Activated T-helper 1 cell treated with Interleukin-2 at 50 U/mL for 16 hours (primary cell): ENCODE data around the gene ACAT1.
A peak's percentile ranks its signal among the peaks of the same experiment; 100 is the strongest.
"Not testable (repeated sequence)": the region's sequence is repeated elsewhere in the genome, so short reads cannot be mapped to it uniquely, and the experiment has no call there.

Source experiments
- DNase-seq: peaks from one replicate; pipeline ENCODE4 v3.0.0-alpha.2; 2020; ENCODE audit warnings: low read depth

The ACAT1 gene

DNA sequence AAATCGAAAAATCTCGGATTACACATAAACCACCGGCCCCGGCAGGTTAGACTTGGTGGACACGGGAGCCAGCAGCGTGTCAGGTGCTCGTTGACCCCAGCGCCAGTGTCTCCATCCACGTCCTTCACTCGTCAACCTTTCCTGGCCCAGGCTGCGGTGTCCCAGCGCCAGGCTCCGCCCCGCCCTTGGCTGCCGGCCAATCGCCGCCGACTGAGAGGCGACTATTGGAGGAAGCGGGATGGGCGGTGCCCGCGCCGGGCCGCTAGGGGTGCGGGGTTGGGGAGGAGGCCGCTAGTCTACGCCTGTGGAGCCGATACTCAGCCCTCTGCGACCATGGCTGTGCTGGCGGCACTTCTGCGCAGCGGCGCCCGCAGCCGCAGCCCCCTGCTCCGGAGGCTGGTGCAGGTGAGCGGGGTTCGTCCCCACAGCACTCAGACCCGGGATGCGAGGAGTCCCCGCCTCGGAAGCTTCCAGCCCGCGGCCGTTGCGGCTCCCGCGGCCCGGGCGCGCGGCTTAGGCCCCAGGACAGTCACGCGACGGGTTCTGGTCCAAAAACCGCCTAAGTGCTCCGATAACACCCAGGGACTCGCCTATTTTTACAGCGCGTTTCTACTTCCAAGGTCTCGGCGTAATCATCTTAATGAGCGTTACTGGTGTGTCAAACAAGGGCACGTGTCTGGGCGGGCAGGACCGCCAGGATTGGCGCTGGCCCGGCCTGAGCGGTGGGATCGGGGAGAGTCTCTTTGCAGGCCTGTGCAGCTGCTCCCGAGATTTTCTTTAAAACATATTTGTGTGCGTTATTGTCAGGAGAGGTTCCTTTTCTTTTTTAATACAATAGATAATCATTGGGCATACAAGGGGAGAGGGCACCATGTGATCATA is at the start of gene ACAT1:
Gene ACAT1, plus strand, starts transcription at position 294 of the 882 bp plus-strand sequence. Its CDS starts 40 bp downstream, at position 334.
- peak; percentile 96 for DNase-seq

DNA sequence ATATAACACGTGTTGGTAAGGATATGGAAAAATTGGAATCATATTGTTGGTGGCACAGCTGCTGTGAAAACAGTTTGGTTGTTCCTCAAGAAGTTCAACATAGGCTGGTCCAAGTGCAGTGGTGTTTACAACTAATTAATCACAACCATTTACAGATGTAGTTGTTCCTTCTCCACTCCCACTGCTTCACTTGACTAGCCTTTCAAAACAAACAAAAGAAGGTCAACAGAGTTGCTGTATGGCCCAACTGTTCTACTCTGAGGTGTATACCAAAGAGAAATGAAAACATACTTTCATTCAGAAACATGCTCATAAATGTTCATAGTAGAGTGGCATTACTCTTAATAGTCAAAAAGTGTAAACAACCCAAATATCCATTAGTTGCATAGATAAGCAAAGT is 36.6 kb upstream of the ACAT1 start:
- DNase-seq, result no peak

DNA sequence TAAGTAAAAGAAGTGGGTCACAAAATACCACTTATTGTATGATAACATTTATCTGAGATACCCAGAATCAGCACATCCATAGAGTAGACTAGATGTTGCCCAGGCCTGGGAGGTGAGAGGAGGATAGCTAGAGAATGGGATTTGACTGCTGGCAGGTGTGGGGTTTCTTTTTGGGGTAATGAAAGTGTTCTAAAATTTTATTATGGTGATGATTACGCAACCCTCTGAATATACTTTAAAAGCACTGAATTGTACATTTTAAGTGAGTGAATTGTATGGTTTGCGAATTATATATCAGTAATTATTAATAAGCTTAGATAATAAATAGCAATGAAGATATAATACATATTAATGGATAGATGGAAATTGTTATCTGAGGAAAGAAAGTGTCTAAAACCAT is 35.7 kb upstream of the ACAT1 start:
- DNase-seq, result no peak

DNA sequence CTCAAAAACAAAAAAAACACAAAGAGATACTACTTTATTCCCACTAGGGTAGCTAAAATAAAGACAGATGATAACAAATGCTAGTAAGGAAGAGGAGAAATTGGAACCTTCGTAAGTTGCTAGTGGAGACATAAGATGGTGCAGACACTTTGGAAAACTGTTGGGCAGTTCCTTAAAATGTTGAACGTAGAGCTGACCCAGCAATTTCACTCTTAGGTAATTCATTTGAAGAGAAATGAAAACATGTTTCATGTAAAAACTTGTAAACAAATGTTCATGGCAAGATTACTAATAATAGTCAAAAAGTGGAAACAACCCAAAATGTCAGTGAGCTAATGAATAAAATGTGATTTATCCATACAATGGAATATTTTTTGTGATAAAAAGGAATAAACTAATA is 29.2 kb upstream of the ACAT1 start:
- DNase-seq, result no peak

DNA sequence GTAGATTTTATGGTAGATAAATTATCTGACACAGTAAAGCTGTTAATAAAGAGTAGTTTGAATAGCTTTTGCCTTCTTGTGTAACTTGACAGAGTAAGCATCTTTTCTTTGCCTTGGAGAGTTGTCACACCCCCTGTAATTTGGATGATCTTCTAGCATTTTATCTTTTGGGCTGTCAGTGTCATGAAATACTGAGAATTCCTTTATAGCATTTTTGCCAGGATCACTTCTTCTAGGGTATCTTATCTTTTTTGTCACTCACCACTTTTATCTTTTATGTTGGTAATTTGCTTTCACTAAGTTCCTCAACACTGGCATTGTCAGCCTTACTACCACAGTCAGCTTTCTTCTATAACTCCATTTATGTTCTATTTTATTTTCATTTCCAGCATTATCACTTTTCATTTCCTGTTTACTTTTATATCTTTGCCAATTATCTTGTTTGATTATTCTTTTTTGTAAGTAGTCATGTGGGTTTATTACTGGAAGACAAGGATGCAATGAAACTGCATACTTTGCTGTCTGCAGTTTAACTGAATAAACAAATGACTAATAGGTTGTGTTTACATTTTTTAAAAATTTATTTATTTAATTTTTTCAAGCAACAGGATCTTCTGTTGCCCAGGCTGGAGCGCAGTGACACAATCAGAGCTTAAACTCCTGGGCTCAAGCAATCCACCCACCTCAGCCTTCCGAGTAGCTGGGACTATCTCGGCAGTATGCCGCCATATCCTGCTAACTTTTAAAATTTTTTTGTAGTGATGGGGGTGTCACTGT is 28.1 kb upstream of the ACAT1 start:
- no peak for DNase-seq

DNA sequence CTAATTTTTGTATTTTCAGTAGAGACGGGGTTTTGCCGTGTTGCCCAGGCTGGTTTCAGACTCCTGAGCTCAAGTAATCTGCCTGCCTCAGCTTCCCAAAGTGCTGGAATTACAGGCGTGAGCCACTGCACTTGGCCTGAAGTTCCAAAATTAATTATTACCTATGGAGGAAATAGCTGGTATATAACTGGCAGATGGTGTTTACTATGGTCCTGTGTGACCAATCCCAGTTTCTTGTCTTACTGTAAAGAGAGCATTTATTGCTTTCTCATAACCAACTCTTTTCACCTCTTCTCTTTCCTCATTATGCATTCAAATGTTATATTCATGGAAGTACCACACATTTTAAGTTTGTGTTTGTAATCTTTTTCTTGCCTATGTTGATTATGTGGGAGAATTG is 24.2 kb upstream of the ACAT1 start:
- DNase-seq, result no peak

DNA sequence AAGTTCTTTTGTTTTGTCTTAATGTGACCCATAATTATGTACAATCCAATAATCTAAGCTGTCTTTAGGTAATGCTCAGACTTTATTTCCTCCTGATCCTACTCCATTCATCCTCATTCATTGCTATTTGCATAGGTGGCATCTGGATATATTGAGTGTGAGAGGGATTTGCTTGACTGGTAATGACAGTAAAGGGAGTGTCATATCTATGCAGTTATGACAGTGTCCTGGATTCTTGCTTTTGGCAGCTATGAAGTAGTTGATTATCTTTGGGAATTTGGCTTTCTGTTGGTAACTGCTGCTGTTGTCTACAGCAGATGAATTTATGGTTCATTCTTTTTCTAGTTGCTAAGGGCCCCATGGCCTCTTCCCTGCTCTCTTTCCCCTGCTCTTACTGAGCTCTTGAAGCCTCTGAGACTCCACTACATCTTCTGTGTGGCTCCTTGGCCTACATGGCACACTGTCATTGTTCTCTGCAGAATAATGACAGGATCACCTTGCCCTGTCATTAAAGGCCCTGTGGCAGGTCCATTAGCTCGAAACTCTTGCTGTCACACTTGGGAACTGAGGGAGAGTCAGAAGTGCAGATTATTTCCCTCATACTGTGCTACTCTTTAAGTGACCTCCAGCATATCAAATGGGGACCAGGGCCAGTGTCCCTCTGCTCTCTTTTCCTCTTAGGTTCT is 20.1 kb upstream of the ACAT1 start:
- DNase-seq, result no peak

DNA sequence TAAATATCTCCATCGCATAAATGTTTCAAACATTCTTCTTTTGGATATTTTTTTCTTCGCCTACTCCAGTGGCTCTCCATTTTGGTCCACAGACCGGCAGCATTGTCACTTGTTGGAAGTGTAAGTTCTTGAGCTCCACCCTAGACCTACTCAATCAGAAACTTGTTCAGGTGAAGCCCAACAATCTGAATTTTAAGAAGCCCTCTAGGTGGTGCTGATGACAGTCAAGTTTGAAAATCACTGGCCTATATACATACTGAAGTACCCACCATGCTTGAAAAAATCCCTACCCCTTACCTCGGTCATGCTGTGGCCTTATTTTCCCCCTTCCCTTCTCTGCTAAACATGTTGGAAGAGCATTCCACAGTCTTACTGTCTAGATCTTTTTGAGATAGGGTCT is 10.2 kb upstream of the ACAT1 start:
- no peak for DNase-seq

DNA sequence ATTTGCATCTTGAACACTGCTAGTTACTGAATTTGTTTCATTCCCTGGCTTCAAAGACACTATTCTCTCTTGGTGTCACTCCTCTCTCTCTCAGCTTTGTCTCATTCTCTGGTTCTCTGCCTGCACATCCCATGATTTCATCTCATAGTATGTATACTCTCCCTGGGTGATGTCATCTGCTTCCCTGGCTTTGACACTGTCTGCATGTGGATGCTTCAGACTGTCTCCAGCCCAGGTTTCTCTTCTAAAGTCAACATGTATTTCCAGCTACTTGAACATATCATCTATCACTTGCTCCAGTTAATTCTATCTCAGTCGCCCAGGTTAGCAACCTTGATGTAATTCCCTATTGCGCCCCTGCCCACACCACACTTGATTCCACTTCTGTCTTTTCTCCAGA is 9.3 kb upstream of the ACAT1 start:
- DNase-seq, result no peak

DNA sequence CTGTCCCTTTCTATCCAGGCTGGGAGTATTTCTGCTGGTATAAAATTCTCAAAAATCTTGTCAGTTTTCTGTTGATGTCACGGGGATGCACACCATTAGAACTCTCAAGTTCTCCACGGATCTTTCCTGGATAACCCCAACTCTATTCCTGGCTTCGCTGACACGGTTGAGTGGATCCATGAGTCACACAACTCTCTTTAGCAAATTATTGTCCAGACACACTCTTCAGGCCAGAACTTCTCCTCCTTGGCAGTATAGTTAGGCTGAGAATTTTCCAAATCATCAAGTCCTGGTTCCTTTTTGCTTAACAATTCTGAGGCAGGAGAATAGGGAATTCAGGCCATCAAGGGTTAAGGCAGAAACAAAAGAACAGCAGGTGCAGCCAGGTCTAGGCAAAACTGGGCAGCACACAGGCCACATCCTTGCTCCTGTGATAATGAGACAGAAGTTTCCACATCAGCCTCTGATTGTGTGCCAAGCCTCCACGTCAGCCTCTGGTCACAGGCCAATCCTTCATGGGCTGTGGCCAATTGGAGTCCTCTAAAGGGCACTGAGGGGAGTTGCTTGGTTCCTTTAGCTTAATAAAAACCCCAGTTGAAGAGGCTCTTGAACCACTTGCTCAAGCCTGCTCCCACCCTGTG is 5.7 kb upstream of the ACAT1 start:
- DNase-seq, result no peak

DNA sequence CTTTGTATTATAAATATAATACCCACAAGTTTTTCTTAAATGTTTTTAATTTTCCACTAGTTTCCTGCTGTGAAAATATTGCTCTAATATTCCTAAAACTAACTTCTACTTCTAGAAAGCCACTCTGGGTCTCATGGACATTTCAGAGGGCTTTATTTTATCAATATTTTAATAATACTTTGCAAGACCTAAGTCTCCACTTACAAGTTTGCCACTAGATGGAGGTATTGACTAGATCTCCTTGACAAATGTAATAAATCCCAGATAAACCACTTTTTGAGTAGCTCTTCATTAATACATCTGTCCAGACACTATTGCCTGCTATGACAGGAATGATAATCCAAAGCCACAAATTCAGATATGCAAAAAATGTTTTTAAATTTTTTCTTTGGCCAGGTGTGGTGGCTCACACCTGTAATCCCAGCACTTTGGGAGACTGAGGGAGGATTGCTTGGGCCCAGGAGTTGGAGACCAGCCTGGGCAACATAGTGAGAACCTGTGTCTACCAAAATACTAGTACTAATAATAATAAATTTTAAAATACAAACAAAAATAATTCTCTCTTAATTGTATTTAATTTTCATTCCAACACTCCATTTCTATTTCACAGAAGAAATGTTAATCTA is 3.5 kb upstream of the ACAT1 start:
- no peak for DNase-seq

DNA sequence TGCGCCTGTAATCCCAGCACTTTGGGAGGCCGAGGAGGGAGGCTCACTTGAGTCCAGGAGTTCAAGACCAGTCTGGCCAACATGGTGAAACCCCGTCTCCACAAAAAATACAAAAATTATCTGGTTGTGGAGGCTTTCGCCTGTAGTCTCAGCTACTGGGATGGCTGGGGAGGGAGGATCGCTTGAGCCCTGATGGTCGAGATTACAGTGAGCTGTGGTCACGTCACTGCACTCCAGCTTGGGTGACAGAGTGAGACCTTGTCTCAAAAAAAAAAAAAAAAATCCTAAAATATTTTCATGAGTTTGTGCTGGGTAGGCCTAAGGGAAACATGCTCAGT is 462 bp upstream of the ACAT1 start:
- DNase-seq, result not testable (repeated sequence)

DNA sequence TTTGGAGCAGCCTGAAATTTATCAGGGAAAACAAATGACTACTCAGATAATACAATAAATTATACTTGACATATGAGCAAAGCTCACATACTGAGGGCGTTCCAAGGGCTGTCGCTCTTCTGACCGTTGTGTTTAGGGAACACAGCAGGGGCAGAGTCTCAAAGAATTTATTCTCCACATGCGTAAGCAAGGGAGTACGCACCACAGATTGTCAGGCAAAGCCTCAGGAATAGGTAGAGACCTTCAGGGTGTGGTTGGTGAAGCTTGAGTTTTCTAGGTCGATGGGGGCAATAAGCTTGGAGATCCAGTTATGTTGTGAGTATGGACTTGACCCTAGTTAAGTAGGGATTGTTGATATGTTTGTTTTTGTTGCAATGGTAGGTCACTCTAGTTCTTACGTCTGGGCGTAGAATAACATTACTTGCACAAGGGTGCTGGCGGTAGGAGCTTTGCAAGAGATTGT is 830 bp downstream of the ACAT1 start:
- no peak for DNase-seq

DNA sequence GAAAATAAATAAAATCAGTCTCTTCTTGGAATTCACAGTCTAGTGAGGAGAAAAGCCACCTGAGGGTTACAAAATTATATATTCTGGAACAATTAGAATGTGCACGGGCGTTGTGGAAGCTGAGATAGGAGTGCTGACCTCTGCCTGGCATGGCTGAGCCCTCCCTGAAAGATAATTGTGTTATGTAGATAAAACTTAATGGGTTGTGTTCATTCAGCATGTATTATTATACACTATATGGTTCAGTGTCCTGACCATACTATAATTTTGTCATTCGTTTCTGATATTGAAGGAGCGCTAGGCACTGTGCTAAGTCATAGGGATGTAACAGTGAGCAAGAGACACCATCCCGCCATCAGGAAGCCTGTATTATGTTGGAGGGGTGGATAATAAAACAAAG is 3.7 kb downstream of the ACAT1 start:
- DNase-seq, result no peak

DNA sequence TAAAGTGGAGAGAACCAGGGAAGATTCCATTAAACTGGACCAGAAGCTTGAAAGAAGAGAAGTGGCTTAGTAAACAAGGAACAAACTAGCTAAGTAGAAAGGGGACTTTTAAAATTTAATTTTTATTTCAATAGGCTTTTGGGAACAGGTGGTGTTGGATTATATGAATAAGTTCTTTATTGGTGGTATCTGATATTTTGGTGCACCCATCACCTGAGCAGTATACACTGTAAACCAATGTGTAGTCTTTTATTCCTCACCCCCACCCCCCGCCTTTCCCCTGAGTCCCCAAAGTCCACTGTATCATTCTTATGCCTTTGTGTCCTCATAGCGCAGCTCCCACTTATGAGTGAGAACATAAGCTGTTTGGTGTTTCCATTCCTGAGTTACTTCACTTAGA is 7.4 kb downstream of the ACAT1 start:
- DNase-seq, result no peak

DNA sequence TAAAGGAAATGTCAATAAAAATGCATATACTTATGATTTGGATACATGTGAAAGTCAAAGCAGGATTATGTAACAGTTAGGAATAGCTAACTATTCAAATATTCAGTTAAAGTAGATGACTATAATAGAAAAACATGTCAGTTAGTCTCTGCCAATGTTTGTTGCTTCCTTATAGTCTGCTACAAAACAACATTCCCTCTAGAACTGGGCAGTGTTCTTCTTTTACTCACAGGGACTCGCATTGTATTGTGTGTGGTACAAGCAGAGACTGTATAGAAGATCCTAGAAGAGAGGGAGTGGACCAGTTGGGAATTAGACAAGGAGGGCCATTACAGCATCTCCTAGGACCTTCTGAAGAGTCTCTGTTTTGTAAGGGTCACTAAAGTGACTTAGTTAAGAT is 10.6 kb downstream of the ACAT1 start:
- no peak for DNase-seq

DNA sequence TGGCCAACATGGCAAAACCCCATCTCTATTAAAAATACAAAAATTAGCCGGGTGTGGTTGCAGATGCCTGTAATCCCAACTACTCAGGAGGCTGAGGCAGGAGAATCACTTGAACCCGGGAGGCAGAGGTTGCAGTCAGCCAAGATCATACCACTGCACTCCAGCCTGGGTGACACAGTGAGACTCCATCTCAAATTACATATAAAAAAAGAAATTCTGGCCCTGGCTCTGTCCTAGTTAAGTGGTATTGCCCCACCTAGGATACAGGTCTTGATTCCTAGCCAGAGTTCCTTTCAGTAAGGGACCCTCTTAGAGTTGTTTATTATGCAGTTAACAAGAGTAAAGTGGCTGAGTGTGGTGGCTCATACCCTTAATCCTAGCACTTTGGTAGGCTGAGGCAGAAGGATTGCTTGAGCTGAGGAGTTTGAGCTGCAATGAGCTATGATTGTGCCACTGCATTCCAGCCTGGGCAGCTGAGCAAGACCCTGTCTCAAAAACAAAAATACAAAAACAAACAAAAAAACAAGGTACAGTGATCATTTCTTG is 11.7 kb downstream of the ACAT1 start:
- not testable (repeated sequence) for DNase-seq

DNA sequence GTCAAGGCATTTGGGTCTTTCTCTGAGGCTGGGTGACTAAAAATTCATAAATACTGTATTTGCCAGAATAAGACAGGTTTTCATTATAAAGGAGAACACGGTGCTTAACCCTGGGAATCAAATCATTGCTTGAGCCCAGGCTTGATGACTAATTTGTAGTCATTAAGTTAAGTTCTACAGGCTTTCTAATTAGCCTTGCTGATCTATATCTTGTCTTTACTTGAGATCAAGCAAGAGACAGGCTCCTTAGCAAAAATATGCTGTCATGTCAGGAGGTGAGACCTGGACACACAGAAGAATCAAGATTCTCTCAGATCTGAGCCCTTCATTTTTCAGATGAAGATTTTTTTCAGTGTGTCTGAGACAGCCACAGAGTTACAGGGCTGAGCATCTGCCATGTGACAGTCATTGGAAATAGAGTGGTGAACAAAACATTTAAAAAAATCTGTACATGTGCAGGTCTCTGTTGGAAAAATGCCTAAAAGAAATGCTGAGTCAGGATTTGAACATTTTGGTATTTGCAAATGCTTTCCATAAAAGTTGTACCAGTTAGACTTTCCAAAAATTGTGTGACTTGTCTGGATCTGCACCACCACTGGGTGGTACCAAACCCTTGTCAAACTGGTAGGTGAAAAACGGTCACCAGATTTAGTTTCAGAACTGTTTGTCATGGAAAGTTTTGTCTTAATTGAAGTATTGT is 14.6 kb downstream of the ACAT1 start:
- no peak for DNase-seq

DNA sequence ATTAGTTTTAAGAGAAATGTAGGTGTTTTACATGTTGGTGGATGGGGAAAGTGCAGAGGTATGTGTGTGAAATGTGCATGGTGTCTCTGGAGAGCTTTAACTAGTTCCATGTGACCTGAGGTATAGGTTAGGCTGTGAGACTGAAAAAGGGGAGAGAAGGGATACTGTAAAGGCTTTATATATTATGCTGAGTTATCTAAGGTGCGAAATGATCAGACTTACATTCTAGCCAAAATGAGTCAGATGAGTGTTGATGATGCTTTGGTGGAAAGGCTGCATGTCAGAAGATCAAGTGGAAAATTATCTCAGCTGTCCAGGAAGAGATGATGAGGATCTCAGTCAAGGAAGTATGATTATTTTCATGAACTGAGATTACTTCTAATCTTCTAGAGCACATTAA is 15.8 kb downstream of the ACAT1 start:
- DNase-seq, result no peak

DNA sequence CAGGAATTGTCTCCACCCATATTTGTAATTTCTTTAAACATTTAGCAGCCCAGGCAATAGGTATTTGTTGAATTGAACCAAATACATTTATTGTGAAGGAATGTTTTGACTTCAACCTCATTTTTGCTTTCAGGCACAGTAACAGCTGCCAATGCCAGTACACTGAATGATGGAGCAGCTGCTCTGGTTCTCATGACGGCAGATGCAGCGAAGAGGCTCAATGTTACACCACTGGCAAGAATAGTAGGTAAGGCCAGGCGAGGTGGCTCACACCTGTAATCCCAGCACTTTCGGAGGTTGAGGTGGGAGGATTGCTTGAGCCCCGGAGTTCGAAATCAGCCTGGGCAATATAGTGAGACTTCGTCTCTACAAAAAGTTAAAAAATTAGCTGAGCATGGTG is 20.9 kb downstream of the ACAT1 start:
- no peak for DNase-seq

DNA sequence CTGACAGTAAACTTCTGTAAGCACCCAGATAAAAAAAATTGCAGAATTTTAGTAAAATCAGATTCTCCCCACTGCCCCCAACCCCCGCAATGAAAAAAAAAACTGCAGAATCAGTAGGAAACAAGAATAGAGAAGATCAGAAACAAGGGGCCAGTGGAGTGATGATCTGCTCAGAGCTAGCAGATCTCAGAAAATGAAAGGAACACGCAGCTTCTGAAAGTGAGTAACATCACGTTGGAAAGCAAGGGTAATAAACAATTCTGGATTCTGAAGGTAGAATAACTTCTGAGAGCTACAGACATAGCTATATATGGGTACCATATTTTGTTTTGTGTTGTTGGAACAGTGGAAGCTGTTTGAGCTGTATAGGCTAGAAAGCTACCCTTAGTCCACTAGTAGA is 23.2 kb downstream of the ACAT1 start:
- DNase-seq, result no peak
